HG03558 (cell line): ENCODE data around the gene ZNF398.

Experiments
- ATAC-seq: cut with Tn5 transposase; IDR thresholded peaks from one replicate; pipeline ENCODE4 v1.9.1; 2021; ENCODE audit warnings: moderate number of reproducible peaks; ENCODE audit not compliant: unreplicated experiment; ENCODE audit errors: extremely low read depth

ZNF398 gene

GRCh38 chr7:149147752-149148653, 750 bp downstream of the ZNF398 start:
- ATAC-seq: peak; percentile 10

GRCh38 chr7:149150981-149151380, 3.7 kb downstream of the ZNF398 start:
- ATAC-seq: no peak

- no peak for ATAC-seq
Observed at GRCh38 chr7:149153346-149153745, 6.1 kb downstream of the ZNF398 start.

- ATAC-seq: no peak
Observed at GRCh38 chr7:149154056-149154455, 6.8 kb downstream of the ZNF398 start.

GRCh38 chr7:149156898-149157297, 9.6 kb downstream of the ZNF398 start:
- ATAC-seq: no peak

- ATAC-seq: no peak
Observed at GRCh38 chr7:149161241-149161848, 14.1 kb downstream of the ZNF398 start.

- ATAC-seq: no peak
Observed at GRCh38 chr7:149166142-149166541, 18.9 kb downstream of the ZNF398 start.

GRCh38 chr7:149166630-149167352, 19.5 kb downstream of the ZNF398 start:
- ATAC-seq: no peak

GRCh38 chr7:149171892-149172533, 24.8 kb downstream of the ZNF398 start:
- no peak for ATAC-seq

GRCh38 chr7:149172534-149172920, 25.3 kb downstream of the ZNF398 start:
- ATAC-seq: no peak

GRCh38 chr7:149175150-149175549, 27.9 kb downstream of the ZNF398 start:
- ATAC-seq: no peak

GRCh38 chr7:149179241-149179640, 32.0 kb downstream of the ZNF398 start:
- ATAC-seq: no peak

- ATAC-seq: no peak
Observed at GRCh38 chr7:149180722-149181449, 33.6 kb downstream of the ZNF398 start.

- no peak for ATAC-seq
Observed at GRCh38 chr7:149181450-149181790, 34.2 kb downstream of the ZNF398 start.

- no peak for ATAC-seq
Observed at GRCh38 chr7:149184274-149184673, 37.0 kb downstream of the ZNF398 start.

GRCh38 chr7:149188213-149188612, 41.0 kb downstream of the ZNF398 start:
- no peak for ATAC-seq

GRCh38 chr7:149188637-149189259, 41.5 kb downstream of the ZNF398 start:
- ATAC-seq: no peak

- ATAC-seq: no peak
Observed at GRCh38 chr7:149191851-149192250, 44.6 kb downstream of the ZNF398 start.

GRCh38 chr7:149194799-149195179, 47.5 kb downstream of the ZNF398 start:
- ATAC-seq: no peak
